ENCODE results near the gene EEF2. TPM values are rescaled to one million over a fixed set of nuclear protein-coding genes. Genes with fewer than 3 reads are reported as not detected.

EEF2 gene
- total RNA-seq, 1 donor from 2014 or later = 1,288 TPM

DNA sequence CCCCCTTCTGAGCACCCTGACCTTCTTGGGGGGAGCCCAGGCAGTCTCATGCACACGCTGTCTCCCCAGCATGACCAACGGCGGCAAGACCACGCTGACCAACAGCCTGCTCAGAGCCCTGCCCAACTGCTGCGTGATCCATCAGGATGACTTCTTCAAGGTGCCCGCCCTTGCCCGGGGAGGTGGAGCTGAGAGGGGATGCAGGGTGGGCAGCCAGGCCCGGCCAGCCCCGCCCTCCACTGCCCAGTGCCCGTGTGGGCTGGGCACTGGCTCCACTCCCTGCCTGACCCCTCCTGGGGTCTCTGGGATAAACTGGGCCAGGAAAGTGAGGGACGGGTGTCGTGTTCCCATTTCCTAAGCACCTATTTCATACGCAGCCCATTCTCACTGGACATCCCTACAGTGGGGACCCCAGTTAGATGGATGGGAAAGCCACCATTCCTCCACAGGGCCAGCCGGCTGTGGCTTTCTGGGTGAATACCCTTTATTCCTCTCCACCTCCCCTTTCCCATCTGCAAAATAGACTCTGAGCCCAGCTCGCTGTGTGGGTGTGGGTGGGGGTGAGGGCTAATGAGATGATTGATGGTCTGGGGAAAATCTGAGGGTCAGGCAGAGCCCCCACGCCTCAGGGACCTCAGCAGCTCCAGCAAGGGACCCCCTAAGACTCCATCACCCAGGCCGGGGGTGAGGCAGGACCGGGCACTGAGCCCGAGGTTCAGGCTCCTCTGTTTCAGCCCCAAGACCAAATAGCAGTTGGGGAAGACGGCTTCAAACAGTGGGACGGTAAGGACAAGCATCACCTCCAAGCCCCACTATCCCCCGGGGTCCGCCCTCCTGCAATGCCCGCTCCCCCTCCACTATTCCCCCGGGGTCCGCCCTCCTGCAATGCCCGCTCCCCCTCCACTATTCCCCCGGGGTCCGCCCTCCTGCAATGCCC lies 48.5 kb downstream of the EEF2 start:
- Histone ChIP-seq H3K4me3 (no peak overlapping the region), H3K9ac (no peak overlapping the region), H2AFZ (replicated peaks) (no peak overlapping the region), H3K36me3 (no peaks in the 10 kb centered on the region), H3K27ac (no peak overlapping the region), H4K20me1 (ENCODE audit: low read depth) (no peaks in the 10 kb centered on the region), H3F3A (ENCODE audit: low read depth) (no peaks in the 10 kb centered on the region), H3K4me2 (no peak overlapping the region), H3K4me1 (no peaks in the 10 kb centered on the region), H3K79me2 (ENCODE audit: low read depth) (no peaks in the 10 kb centered on the region), H3K9me3 (ENCODE audit: low read depth) (no peaks in the 10 kb centered on the region), H3K27me3 (peaks cover 28% of the 10 kb centered on the region)
- TF ChIP-seq, protein P1, sequence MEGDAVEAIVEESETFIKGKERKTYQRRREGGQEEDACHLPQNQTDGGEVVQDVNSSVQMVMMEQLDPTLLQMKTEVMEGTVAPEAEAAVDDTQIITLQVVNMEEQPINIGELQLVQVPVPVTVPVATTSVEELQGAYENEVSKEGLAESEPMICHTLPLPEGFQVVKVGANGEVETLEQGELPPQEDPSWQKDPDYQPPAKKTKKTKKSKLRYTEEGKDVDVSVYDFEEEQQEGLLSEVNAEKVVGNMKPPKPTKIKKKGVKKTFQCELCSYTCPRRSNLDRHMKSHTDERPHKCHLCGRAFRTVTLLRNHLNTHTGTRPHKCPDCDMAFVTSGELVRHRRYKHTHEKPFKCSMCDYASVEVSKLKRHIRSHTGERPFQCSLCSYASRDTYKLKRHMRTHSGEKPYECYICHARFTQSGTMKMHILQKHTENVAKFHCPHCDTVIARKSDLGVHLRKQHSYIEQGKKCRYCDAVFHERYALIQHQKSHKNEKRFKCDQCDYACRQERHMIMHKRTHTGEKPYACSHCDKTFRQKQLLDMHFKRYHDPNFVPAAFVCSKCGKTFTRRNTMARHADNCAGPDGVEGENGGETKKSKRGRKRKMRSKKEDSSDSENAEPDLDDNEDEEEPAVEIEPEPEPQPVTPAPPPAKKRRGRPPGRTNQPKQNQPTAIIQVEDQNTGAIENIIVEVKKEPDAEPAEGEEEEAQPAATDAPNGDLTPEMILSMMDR (IDR thresholded peaks at IDR 0.05) = no peak
- TF ChIP-seq EZH2phosphoT487 (IDR thresholded peaks at IDR 0.05) (no peak), EZH2 (IDR thresholded peaks at IDR 0.05) (no peak)
- H3K9me3 Mint-ChIP-seq = no peaks in the 10 kb centered on the region
- peaks cover 7% of the 10 kb centered on the region for H3K4me1 Mint-ChIP-seq
- DNase-seq (ENCODE audit: low spot score) = no peak
- H3K4me3 Mint-ChIP-seq = no peak overlapping the region
- H3K36me3 Mint-ChIP-seq = no peaks in the 10 kb centered on the region
- peaks cover 4% of the 10 kb centered on the region for H3K27me3 Mint-ChIP-seq (ENCODE audit: insufficient read depth, low read depth)
- no peak overlapping the region for H3K27ac Mint-ChIP-seq

DNA sequence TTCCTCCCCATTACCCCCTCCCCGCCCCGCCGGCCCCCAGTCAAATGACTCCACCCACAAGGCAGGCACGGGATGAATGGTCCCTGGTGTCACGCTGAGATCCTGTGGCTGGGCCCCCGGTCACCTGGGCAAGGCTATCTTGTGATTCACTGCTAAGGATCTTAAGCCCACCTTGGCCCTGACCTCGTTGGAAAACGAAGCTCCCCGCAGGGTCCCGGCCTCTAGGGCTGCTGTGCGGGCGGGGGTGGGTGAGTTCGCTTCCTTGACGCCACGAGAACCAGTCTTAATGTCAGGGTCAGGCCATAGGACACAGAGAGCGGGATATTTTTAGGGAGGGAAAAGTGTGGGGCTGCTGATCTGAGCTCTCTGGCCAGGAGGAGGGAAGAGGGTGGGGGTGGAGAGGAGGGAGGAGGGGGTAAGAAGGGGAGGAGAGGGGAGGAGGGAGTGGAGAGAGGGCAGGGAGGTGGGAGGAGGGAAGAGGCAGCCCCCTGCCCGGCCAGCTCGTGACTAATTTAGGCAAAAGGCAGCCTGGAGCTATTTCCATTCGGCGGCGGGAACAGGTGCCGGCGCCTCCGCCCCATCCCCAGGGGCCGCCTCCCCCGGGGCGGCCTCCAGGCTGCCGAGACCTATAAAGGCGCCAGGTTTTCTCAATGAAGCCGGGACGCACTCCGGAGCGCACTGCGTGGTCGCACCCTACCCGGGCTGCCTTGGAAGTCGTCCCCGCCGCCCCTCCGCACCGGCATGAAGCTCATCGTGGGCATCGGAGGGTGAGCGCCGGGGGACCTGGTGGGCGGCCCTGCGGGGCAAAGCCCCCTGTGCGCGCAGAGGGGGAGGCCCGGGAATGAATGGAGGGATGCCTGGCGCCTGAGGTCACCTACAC lies 52.1 kb downstream of the EEF2 start, which contains the start of gene NMRK2:
Gene NMRK2, plus strand, starts transcription at position 139 of the 880 bp plus-strand sequence. Its CDS starts 603 bp downstream, at position 742.
- TF ChIP-seq EZH2 (IDR thresholded peaks at IDR 0.05) (peak; percentile 65), EZH2phosphoT487 (IDR thresholded peaks at IDR 0.05) (peak; percentile 46)
- TF ChIP-seq, protein P1 (IDR thresholded peaks at IDR 0.05) = no peak
- peak within 1 kb of the TSS; percentile 83 for H3K4me2 ChIP-seq
- no peaks in the 10 kb centered on the region for H3K36me3 ChIP-seq
- Mint-ChIP-seq H3K4me3 (peak within 1 kb of the TSS; percentile 79), H3K4me1 (peaks cover 7% of the 10 kb centered on the region), H3K9me3 (no peaks in the 10 kb centered on the region), H3K36me3 (no peaks in the 10 kb centered on the region), H3K27ac (no peak within 1 kb of the TSS), H3K27me3 (ENCODE audit: insufficient read depth, low read depth) (peaks cover 5% of the 10 kb centered on the region)
- H3K4me3 ChIP-seq = peak within 1 kb of the TSS; percentile 47
- H3K27ac ChIP-seq = no peak within 1 kb of the TSS
- H3K4me1 ChIP-seq = no peaks in the 10 kb centered on the region
- no peaks in the 10 kb centered on the region for H3F3A ChIP-seq (ENCODE audit: low read depth)
- DNase-seq (ENCODE audit: low spot score) = peak; percentile 57
- H3K9ac ChIP-seq = no peak within 1 kb of the TSS
- H4K20me1 ChIP-seq (ENCODE audit: low read depth) = no peaks in the 10 kb centered on the region
- H3K9me3 ChIP-seq (ENCODE audit: low read depth) = no peaks in the 10 kb centered on the region
- H3K27me3 ChIP-seq = peaks cover 28% of the 10 kb centered on the region
- no peaks in the 10 kb centered on the region for H3K79me2 ChIP-seq (ENCODE audit: low read depth)
- peak within 1 kb of the TSS; percentile 69 for H2AFZ ChIP-seq (replicated peaks)

DNA sequence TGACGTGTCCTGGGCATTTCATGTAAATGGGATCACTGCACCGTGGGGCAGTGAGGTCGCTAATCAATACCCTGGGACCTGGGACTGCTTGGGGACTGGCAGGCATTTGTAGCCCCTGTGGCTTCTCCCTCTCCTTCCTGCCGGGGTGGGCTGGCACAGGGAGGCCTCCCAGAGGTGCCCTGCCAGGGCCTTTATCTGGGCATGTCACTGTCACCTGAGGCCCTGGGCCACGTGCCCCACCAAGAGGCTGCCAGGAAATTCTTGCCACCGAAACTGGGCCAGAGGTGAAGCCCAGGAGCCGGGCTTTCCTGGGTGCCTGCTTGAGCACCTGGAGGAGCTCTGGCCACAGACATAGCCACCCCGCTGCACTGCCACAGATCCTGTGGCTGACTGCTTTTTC lies 54.2 kb downstream of the EEF2 start:
- no peaks in the 10 kb centered on the region for H3F3A ChIP-seq (ENCODE audit: low read depth)
- H3K4me3 Mint-ChIP-seq = no peak overlapping the region
- H3K4me1 ChIP-seq = no peaks in the 10 kb centered on the region
- H3K4me2 ChIP-seq = no peak overlapping the region
- H3K4me3 ChIP-seq = no peak overlapping the region
- no peaks in the 10 kb centered on the region for H3K9me3 ChIP-seq (ENCODE audit: low read depth)
- peaks cover 7% of the 10 kb centered on the region for H3K4me1 Mint-ChIP-seq
- H3K9me3 Mint-ChIP-seq = no peaks in the 10 kb centered on the region
- H3K27ac ChIP-seq = no peak overlapping the region
- H3K36me3 Mint-ChIP-seq = no peaks in the 10 kb centered on the region
- H3K36me3 ChIP-seq = no peaks in the 10 kb centered on the region
- H3K27me3 ChIP-seq = peaks cover 28% of the 10 kb centered on the region
- H4K20me1 ChIP-seq (ENCODE audit: low read depth) = no peaks in the 10 kb centered on the region
- H3K9ac ChIP-seq = no peak overlapping the region
- no peak for DNase-seq (ENCODE audit: low spot score)
- no peaks in the 10 kb centered on the region for H3K79me2 ChIP-seq (ENCODE audit: low read depth)
- TF ChIP-seq, protein P1 (IDR thresholded peaks at IDR 0.05) = no peak
- H3K27ac Mint-ChIP-seq = no peak overlapping the region
- no peak overlapping the region for H2AFZ ChIP-seq (replicated peaks)
- peaks cover 5% of the 10 kb centered on the region for H3K27me3 Mint-ChIP-seq (ENCODE audit: insufficient read depth, low read depth)

MicroRNAs within 50 kb of the gene (microRNA counts, 767-probe panel; counts per million panel counts)
- 460 counts per million, percentile 90 among the panel's probes with 10 or more counts for microRNA hsa-miR-637

Small RNA genes within 50 kb of the gene (microRNA-seq; reads per million reads assigned to microRNA genes)
- not detected for gene MIR637

Small RNA genes within 50 kb of the gene (small RNA-seq; reads per million reads assigned to genes)
- 11.9 reads per million, percentile 96 among the genes with 10 or more reads in this experiment for gene SNORD37

Other genes with a start within 250 kb of the EEF2 start
- 17.3 and 41.1 TPM in 2 replicates for gene APBA3, start 223.8 kb downstream of the EEF2 start, total RNA-seq (ENCODE audit: low replicate concordance)
- 15.1 and 21.4 TPM in 2 replicates for gene MRPL54, start 222.8 kb downstream of the EEF2 start, total RNA-seq (ENCODE audit: low replicate concordance)
- not detected in 2 replicates for gene RAX2, start 213.2 kb downstream of the EEF2 start, total RNA-seq (ENCODE audit: low replicate concordance)
- gene MATK, start 199.1 kb downstream of the EEF2 start, total RNA-seq (ENCODE audit: low replicate concordance) = 2.4 and 2.8 TPM in 2 replicates
- gene ZFR2, start 116.4 kb downstream of the EEF2 start, total RNA-seq (ENCODE audit: low replicate concordance) = 8.9 and 20.4 TPM in 2 replicates
- 15.8 and 23.9 TPM in 2 replicates for gene ATCAY, start 104.8 kb downstream of the EEF2 start, total RNA-seq (ENCODE audit: low replicate concordance)
- 0.77 and 1.1 TPM in 2 replicates for gene NMRK2, start 52.4 kb downstream of the EEF2 start, total RNA-seq (ENCODE audit: low replicate concordance)
- 33.7 and 96.6 TPM in 2 replicates for gene DAPK3, start 14.4 kb downstream of the EEF2 start, total RNA-seq (ENCODE audit: low replicate concordance)
- 17.0 and 34.1 TPM in 2 replicates for gene PIAS4, start 22.3 kb upstream of the EEF2 start, total RNA-seq (ENCODE audit: low replicate concordance)
- 4.0 and 10.0 TPM in 2 replicates for gene ZBTB7A, start 81.4 kb upstream of the EEF2 start, total RNA-seq (ENCODE audit: low replicate concordance)
- gene MAP2K2, start 138.7 kb upstream of the EEF2 start, total RNA-seq (ENCODE audit: low replicate concordance) = 69.7 and 176 TPM in 2 replicates
- gene CREB3L3, start 168.2 kb upstream of the EEF2 start, total RNA-seq (ENCODE audit: low replicate concordance) = 0.06 TPM in 1 of 2 replicates, not detected in the other
- gene SIRT6, start 197.1 kb upstream of the EEF2 start, total RNA-seq (ENCODE audit: low replicate concordance) = 20.1 and 27.6 TPM in 2 replicates
- 0.15 and 2.3 TPM in 2 replicates for gene ANKRD24, start 197.2 kb upstream of the EEF2 start, total RNA-seq (ENCODE audit: low replicate concordance)
- not detected in 2 replicates for gene EBI3, start 244.1 kb upstream of the EEF2 start, total RNA-seq (ENCODE audit: low replicate concordance)

Measured in neural progenitor cell (in vitro differentiated cells).